ENCODE results near the gene CIC. TPM values are rescaled to one million over a fixed set of nuclear protein-coding genes. Genes with fewer than 3 reads are reported as not detected.

CIC gene
- total and polyA plus RNA-seq, 2 donors from 2014 or later = 18.8 to 90.9 TPM

GRCh38 chr19:42324655-42325307 lies 55.7 kb downstream of the CIC start:
- H3K36me3 ChIP-seq (ENCODE audit: control insufficient read depth in 2 of 3, insufficient read depth in 3 of 3, low read length in 3 of 3) = no peaks in the 10 kb centered on the region
- DNase-seq (no peak), FAIRE-seq (no peak)
- H3K9ac ChIP-seq (ENCODE audit: low read length in 3 of 3) = no peak overlapping the region
- intact Hi-C loops (cut with DNase I) = no loop called here
- peaks cover 4% of the 10 kb centered on the region for H3K27me3 ChIP-seq (ENCODE audit: control insufficient read depth, insufficient read depth, low read length)
- peaks cover 0 to 10% (median 9%) of the 10 kb centered on the region in 3 donors for H3K4me1 ChIP-seq (ENCODE audit: control insufficient read depth in 2 of 3, insufficient read depth in 2 of 3, low read depth in 1 of 3, low read length in 3 of 3)
- no peaks in the 10 kb centered on the region for H3K9me3 ChIP-seq (ENCODE audit: control insufficient read depth in 2 of 3, insufficient read depth in 1 of 3, low read length in 3 of 3)
- peak overlapping the region in 2 of 3 donors; percentile 45 to 91 for H3K4me3 ChIP-seq (ENCODE audit: low read length in 3 of 3)
- H3K27ac ChIP-seq (ENCODE audit: low read depth in 2 of 2, low read length in 2 of 2) = no peak overlapping the region
- TF ChIP-seq, protein P1, sequence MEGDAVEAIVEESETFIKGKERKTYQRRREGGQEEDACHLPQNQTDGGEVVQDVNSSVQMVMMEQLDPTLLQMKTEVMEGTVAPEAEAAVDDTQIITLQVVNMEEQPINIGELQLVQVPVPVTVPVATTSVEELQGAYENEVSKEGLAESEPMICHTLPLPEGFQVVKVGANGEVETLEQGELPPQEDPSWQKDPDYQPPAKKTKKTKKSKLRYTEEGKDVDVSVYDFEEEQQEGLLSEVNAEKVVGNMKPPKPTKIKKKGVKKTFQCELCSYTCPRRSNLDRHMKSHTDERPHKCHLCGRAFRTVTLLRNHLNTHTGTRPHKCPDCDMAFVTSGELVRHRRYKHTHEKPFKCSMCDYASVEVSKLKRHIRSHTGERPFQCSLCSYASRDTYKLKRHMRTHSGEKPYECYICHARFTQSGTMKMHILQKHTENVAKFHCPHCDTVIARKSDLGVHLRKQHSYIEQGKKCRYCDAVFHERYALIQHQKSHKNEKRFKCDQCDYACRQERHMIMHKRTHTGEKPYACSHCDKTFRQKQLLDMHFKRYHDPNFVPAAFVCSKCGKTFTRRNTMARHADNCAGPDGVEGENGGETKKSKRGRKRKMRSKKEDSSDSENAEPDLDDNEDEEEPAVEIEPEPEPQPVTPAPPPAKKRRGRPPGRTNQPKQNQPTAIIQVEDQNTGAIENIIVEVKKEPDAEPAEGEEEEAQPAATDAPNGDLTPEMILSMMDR (IDR thresholded peaks at IDR 0.05; ENCODE audit: borderline replicate concordance, extremely low read depth, insufficient read depth) = no peak

DNA sequence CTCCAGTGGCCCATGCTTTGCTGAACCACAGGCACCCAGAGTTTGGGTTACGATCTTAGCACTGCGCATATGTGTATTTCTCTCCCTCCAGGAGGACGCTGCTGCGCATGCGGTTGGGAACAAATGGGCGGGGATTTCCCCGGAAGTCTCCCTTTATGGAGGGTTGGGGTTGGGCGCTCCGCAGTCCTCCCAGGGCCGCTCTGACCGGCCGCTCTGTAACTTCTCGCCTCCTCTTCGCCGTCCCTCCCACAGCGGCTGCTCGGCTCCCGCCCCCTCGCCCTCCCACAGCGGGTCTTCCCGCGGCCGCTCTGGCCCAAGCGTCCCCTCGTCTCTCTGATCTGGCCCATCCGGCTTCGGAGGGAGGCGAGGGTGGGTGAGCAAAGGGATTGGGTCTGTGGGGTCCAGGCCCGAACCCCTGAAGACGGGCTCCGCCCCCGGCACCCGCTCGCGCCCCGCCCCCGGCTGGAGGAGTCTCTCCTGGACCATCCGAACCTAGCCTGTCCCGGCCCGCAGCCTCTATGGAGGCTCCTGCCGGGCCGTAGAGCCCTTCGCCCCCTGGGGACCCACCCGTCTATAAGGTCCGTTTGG lies 56.4 kb downstream of the CIC start, which contains the start of gene MEGF8:
TSS of gene MEGF8 (plus strand) at position 328 of the 588 bp plus-strand sequence. CDS start 609 bp downstream, outside the sequence.
- intact Hi-C loops (cut with DNase I) = no loop called here
- no peaks in the 10 kb centered on the region for H3K9me3 ChIP-seq (ENCODE audit: control insufficient read depth in 2 of 3, insufficient read depth in 1 of 3, low read length in 3 of 3)
- FAIRE-seq (peak; percentile 97), DNase-seq (peak; percentile 99 to 100 (median 99))
- H3K4me1 ChIP-seq (ENCODE audit: control insufficient read depth in 2 of 3, insufficient read depth in 2 of 3, low read depth in 1 of 3, low read length in 3 of 3) = peaks cover 0 to 10% (median 9%) of the 10 kb centered on the region in 3 donors
- peaks cover 4% of the 10 kb centered on the region for H3K27me3 ChIP-seq (ENCODE audit: control insufficient read depth, insufficient read depth, low read length)
- peak within 1 kb of the TSS; percentile 2 to 94 (median 44) for H3K9ac ChIP-seq (ENCODE audit: low read length in 3 of 3)
- peak within 1 kb of the TSS; percentile 59 to 91 (median 73) for H3K4me3 ChIP-seq (ENCODE audit: low read length in 3 of 3)
- H3K27ac ChIP-seq (ENCODE audit: low read depth in 2 of 2, low read length in 2 of 2) = peak within 1 kb of the TSS in 1 of 2 donors; percentile 71
- no peaks in the 10 kb centered on the region for H3K36me3 ChIP-seq (ENCODE audit: control insufficient read depth in 2 of 3, insufficient read depth in 3 of 3, low read length in 3 of 3)
- TF ChIP-seq, protein P1 (IDR thresholded peaks at IDR 0.05; ENCODE audit: borderline replicate concordance, extremely low read depth, insufficient read depth) = peak; percentile 81

- Histone ChIP-seq H3K9me3 (ENCODE audit: control insufficient read depth in 2 of 3, insufficient read depth in 1 of 3, low read length in 3 of 3) (no peaks in the 10 kb centered on the region), H3K4me3 (ENCODE audit: low read length in 3 of 3) (peak overlapping the region; percentile 59 to 91 (median 73)), H3K4me1 (ENCODE audit: control insufficient read depth in 2 of 3, insufficient read depth in 2 of 3, low read depth in 1 of 3, low read length in 3 of 3) (peaks cover 0 to 10% (median 9%) of the 10 kb centered on the region in 3 donors), H3K9ac (ENCODE audit: low read length in 3 of 3) (peak overlapping the region; percentile 2 to 94 (median 44)), H3K27me3 (ENCODE audit: control insufficient read depth, insufficient read depth, low read length) (peaks cover 4% of the 10 kb centered on the region), H3K36me3 (ENCODE audit: control insufficient read depth in 2 of 3, insufficient read depth in 3 of 3, low read length in 3 of 3) (no peaks in the 10 kb centered on the region), H3K27ac (ENCODE audit: low read depth in 2 of 2, low read length in 2 of 2) (no peak overlapping the region)
- FAIRE-seq (no peak), DNase-seq (peak in 1 of 5 donors; percentile 74)
- TF ChIP-seq, protein P1 (IDR thresholded peaks at IDR 0.05; ENCODE audit: borderline replicate concordance, extremely low read depth, insufficient read depth) = no peak
- intact Hi-C loops (cut with DNase I) = no loop called here
These were observed 57.1 kb downstream of the CIC start for GRCh38 chr19:42325896-42326771.

Data from kidney (tissue), 14 donors.